ENCODE data around the gene ALAD. TPM values are rescaled to one million over a fixed set of nuclear protein-coding genes. Genes with fewer than 3 reads are reported as not detected.

Gene ALAD
- total and polyA plus RNA-seq, 2 of the 13 experiments (the other 11 are each of a cell fraction or from before 2014, with no cell fraction given) = 21.8 to 30.1 TPM

DNA sequence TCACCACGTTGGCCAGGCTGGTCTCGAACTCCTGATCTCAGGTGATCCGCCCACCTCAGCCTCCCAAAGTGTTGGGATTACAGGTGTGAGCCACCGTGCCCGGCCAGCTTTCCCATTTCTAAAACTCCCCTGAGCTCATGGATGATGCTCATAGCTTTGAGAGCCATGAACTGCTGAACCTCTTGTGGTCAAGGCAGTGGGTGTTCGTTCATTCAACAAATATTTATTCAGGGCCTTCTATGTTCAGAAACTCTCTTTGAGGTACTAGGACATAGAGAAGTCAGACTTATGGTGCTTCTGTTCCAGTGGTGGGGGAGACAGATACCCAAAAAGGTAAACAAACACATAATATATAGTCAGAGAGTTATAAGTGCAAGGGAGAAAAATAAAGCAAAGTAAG is 49.1 kb downstream of the ALAD start (continued):
- TF ChIP-seq, protein P1, sequence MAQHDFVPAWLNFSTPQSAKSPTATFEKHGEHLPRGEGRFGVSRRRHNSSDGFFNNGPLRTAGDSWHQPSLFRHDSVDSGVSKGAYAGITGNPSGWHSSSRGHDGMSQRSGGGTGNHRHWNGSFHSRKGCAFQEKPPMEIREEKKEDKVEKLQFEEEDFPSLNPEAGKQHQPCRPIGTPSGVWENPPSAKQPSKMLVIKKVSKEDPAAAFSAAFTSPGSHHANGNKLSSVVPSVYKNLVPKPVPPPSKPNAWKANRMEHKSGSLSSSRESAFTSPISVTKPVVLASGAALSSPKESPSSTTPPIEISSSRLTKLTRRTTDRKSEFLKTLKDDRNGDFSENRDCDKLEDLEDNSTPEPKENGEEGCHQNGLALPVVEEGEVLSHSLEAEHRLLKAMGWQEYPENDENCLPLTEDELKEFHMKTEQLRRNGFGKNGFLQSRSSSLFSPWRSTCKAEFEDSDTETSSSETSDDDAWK (CRISPR knock-in tag; IDR thresholded peaks at IDR 0.05) = no peak
- TF ChIP-seq RXRB (CRISPR knock-in tag; IDR thresholded peaks at IDR 0.05; ENCODE audit: borderline replicate concordance) (no peak), SAP130 (CRISPR knock-in tag; IDR thresholded peaks at IDR 0.05; ENCODE audit: low read depth) (peak; percentile 28; the same call in 1 of the 2 replicates), ZNF264 (CRISPR knock-in tag; IDR thresholded peaks at IDR 0.05) (no peak), ZSCAN12 (CRISPR knock-in tag; IDR thresholded peaks at IDR 0.05) (no peak), ZSCAN9 (CRISPR knock-in tag; IDR thresholded peaks at IDR 0.05; ENCODE audit: borderline replicate concordance) (no peak), AKAP8 (CRISPR knock-in tag; IDR thresholded peaks at IDR 0.05) (no peak), ZNF460 (CRISPR knock-in tag; IDR thresholded peaks at IDR 0.05; ENCODE audit: borderline replicate concordance) (peak; percentile 13; the same call in 1 of the 2 replicates), CHD4 (IDR thresholded peaks at IDR 0.05; ENCODE audit: borderline replicate concordance, low read length) (no peak), TCF7 (IDR thresholded peaks at IDR 0.05; ENCODE audit: low read depth) (0 out of 2 replicates have a peak, but pooled peaks have one; percentile 13), TGIF2 (CRISPR knock-in tag; IDR thresholded peaks at IDR 0.05) (no peak), HNF4G (IDR thresholded peaks at IDR 0.05; ENCODE audit: borderline replicate concordance, low read depth, low read length) (no peak), HNF4G (CRISPR knock-in tag; IDR thresholded peaks at IDR 0.05; ENCODE audit: borderline replicate concordance, low read depth) (no peak), TBL1XR1 (IDR thresholded peaks at IDR 0.05; ENCODE audit: borderline replicate concordance, low read length, partially characterized antibody) (no peak), HMG20B (CRISPR knock-in tag; conservative IDR thresholded peaks at IDR 0.05) (no peak)
- TF ChIP-seq, protein P2, sequence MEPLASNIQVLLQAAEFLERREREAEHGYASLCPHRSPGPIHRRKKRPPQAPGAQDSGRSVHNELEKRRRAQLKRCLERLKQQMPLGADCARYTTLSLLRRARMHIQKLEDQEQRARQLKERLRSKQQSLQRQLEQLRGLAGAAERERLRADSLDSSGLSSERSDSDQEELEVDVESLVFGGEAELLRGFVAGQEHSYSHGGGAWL (CRISPR knock-in tag; IDR thresholded peaks at IDR 0.05) = no peak
- TF ChIP-seq, protein P3, sequence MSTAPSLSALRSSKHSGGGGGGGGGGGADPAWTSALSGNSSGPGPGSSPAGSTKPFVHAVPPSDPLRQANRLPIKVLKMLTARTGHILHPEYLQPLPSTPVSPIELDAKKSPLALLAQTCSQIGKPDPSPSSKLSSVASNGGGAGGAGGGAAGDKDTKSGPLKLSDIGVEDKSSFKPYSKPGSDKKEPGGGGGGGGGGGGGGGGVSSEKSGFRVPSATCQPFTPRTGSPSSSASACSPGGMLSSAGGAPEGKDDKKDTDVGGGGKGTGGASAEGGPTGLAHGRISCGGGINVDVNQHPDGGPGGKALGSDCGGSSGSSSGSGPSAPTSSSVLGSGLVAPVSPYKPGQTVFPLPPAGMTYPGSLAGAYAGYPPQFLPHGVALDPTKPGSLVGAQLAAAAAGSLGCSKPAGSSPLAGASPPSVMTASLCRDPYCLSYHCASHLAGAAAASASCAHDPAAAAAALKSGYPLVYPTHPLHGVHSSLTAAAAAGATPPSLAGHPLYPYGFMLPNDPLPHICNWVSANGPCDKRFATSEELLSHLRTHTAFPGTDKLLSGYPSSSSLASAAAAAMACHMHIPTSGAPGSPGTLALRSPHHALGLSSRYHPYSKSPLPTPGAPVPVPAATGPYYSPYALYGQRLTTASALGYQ (CRISPR knock-in tag; IDR thresholded peaks at IDR 0.05) = no peak
- TF ChIP-seq, protein P4, sequence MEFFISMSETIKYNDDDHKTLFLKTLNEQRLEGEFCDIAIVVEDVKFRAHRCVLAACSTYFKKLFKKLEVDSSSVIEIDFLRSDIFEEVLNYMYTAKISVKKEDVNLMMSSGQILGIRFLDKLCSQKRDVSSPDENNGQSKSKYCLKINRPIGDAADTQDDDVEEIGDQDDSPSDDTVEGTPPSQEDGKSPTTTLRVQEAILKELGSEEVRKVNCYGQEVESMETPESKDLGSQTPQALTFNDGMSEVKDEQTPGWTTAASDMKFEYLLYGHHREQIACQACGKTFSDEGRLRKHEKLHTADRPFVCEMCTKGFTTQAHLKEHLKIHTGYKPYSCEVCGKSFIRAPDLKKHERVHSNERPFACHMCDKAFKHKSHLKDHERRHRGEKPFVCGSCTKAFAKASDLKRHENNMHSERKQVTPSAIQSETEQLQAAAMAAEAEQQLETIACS (CRISPR knock-in tag; IDR thresholded peaks at IDR 0.05) = no peak
- TF ChIP-seq, protein P5, sequence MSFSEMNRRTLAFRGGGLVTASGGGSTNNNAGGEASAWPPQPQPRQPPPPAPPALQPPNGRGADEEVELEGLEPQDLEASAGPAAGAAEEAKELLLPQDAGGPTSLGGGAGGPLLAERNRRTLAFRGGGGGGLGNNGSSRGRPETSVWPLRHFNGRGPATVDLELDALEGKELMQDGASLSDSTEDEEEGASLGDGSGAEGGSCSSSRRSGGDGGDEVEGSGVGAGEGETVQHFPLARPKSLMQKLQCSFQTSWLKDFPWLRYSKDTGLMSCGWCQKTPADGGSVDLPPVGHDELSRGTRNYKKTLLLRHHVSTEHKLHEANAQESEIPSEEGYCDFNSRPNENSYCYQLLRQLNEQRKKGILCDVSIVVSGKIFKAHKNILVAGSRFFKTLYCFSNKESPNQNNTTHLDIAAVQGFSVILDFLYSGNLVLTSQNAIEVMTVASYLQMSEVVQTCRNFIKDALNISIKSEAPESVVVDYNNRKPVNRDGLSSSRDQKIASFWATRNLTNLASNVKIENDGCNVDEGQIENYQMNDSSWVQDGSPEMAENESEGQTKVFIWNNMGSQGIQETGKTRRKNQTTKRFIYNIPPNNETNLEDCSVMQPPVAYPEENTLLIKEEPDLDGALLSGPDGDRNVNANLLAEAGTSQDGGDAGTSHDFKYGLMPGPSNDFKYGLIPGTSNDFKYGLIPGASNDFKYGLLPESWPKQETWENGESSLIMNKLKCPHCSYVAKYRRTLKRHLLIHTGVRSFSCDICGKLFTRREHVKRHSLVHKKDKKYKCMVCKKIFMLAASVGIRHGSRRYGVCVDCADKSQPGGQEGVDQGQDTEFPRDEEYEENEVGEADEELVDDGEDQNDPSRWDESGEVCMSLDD (CRISPR knock-in tag; IDR thresholded peaks at IDR 0.05; ENCODE audit: borderline replicate concordance) = no peak
- TF ChIP-seq, protein P6, sequence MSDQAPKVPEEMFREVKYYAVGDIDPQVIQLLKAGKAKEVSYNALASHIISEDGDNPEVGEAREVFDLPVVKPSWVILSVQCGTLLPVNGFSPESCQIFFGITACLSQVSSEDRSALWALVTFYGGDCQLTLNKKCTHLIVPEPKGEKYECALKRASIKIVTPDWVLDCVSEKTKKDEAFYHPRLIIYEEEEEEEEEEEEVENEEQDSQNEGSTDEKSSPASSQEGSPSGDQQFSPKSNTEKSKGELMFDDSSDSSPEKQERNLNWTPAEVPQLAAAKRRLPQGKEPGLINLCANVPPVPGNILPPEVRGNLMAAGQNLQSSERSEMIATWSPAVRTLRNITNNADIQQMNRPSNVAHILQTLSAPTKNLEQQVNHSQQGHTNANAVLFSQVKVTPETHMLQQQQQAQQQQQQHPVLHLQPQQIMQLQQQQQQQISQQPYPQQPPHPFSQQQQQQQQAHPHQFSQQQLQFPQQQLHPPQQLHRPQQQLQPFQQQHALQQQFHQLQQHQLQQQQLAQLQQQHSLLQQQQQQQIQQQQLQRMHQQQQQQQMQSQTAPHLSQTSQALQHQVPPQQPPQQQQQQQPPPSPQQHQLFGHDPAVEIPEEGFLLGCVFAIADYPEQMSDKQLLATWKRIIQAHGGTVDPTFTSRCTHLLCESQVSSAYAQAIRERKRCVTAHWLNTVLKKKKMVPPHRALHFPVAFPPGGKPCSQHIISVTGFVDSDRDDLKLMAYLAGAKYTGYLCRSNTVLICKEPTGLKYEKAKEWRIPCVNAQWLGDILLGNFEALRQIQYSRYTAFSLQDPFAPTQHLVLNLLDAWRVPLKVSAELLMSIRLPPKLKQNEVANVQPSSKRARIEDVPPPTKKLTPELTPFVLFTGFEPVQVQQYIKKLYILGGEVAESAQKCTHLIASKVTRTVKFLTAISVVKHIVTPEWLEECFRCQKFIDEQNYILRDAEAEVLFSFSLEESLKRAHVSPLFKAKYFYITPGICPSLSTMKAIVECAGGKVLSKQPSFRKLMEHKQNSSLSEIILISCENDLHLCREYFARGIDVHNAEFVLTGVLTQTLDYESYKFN (CRISPR knock-in tag; conservative IDR thresholded peaks at IDR 0.05) = peak; percentile 40

All from HepG2 (cell line).